Measurements from ENCODE around the gene HMGA1. TPM values are rescaled to one million over a fixed set of nuclear protein-coding genes. Genes with fewer than 3 reads are reported as not detected.
A peak's percentile ranks its signal among the peaks of the same experiment; 100 is the strongest.

Gene HMGA1, protein sequence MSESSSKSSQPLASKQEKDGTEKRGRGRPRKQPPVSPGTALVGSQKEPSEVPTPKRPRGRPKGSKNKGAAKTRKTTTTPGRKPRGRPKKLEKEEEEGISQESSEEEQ
- 271 and 415 TPM in 2 replicates for total RNA-seq

DNA sequence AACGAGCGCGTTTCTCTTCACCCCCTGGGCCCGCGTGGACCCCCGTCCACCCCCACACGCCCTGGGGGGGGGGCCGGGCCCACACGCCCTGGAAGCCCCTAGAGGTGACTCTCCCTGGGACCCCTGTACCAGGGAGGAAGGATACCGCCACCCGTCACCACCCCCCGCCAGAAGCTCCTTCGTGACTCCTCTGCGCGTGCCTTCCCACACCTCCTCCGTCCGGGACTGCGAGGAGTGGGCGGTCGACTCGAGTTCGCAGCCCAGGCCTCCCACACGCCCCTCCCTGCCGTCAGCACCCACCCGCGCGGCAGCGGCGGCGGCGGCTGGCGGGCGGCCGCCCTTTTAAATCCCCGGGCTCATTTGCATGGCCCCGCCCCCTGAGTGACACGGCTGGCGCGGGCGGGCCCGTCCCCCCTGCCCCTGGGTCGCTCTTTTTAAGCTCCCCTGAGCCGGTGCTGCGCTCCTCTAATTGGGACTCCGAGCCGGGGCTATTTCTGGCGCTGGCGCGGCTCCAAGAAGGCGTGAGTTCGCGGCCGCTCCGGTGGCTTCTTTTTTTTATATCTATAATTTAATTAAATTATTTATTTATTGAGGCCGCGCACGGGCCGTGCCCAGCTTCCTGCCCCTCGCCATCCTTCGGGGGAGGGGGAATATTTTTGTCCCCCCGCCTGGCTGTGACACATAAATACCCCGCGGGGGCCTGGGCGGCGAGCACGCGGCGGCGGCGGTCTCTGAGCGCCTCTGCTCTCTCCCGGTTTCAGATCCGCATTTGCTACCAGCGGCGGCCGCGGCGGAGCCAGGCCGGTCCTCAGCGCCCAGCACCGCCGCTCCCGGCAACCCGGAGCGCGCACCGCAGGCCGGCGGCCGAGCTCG lies at the start of gene HMGA1:
TSS of gene HMGA1 (plus strand) at position 431 of the 873 bp plus-strand sequence. CDS start 3,908 bp downstream, outside the sequence.
- peak; percentile 56 for DNase-seq (ENCODE audit: low read depth, low spot score)

DNA sequence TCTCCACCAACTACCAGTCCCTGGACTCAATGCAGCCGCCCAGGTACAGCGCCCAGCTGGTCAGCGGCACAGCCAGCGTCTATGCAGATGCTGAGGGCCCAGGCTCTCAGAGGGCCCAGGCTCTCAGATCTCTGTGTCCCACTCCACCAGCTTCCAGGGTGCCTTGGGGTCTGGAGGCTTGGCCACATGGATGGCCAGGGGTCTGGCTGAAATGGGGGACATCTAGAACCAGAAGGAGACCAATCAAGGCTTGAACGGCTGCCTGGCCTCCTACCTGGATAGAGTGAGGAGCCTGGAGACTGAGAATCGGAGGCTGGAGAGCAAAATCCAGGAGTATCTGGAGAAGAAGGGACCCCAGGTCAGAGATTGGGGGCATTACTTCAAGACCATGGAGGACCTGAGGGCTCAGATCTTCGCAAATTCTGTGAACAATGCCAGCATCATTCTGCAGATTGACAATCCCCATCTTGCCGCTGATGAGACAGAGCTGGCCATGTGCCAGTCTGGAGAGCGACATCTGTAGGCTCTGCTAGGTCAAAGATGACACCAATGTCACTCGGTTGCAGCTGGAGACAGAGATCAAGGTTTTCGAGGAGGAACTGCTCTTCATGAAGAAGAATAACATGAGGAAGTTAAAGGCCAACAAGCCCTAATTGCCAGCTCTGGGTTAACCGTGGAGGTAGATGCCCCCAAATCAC lies 46.7 kb upstream of the HMGA1 start:
- DNase-seq (ENCODE audit: low read depth, low spot score), result no peak

DNA sequence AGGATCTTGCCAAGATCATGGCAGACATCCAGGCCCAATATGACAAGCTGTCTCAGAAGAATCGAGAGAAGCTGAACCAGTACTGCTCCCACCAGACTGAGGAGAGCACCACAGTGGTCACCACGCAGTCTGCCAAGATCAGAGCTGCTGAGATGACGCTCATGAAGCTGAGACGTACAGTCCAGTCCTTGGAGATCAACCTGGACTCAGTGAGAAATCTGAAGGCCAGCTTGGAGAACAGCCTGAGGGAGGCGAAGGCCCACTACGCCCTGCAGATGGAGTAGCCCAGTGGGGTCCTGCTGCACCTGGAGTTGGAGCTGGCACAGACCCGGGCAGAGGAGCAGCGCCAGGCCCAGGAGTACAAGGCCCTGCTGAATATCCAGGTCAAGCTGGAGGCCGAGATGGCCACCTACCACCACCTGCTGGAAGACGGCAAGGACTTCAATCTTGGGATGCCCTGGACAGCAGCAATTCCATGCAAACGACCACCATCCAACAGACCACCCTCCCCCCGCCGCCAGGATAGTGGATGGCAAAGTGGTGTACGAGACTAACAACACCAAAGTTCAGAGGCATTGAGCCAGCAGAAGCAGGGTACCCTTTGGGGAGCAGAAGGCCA lies 46.1 kb upstream of the HMGA1 start:
- no peak for DNase-seq (ENCODE audit: low read depth, low spot score)

DNA sequence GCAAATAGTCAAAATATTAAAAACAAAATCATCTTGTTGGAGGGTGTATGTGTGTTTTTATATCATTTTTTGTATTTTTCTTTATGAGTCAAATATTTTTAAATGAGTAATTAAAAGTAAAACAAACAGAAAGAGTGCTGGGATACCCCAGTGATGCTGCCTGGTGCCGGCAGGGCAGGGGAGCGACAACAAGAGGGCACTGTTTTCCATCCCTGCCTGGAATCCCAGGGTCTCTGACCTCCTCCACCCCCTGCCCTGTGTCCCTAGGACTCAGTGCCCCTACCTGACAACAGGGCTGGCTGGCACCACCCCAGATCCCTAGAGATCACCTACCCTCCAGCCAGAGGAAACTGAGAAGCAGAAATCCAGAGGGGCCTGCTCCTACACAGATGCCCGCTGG lies 41.9 kb upstream of the HMGA1 start:
- no peak for DNase-seq (ENCODE audit: low read depth, low spot score)

DNA sequence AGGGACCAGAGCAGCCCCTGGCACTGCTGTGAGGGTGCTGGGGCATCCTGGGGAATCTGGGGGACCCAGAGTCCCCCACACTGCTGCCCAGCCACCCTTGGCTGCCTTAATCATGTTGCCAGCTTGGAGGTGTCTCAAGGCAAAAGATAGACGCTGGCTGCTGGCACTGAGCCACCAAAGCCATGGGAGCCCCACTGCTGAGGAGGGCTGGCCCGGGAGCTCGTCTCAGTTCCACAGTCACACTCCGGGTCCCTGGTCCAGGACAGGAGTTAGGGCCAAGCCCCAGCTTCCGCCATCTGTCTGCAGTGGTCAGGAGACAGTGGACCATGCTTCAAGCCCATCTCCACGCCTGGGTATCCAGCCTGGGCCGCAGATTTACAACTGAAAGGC lies 41.0 kb upstream of the HMGA1 start:
- no peak for DNase-seq (ENCODE audit: low read depth, low spot score)

DNA sequence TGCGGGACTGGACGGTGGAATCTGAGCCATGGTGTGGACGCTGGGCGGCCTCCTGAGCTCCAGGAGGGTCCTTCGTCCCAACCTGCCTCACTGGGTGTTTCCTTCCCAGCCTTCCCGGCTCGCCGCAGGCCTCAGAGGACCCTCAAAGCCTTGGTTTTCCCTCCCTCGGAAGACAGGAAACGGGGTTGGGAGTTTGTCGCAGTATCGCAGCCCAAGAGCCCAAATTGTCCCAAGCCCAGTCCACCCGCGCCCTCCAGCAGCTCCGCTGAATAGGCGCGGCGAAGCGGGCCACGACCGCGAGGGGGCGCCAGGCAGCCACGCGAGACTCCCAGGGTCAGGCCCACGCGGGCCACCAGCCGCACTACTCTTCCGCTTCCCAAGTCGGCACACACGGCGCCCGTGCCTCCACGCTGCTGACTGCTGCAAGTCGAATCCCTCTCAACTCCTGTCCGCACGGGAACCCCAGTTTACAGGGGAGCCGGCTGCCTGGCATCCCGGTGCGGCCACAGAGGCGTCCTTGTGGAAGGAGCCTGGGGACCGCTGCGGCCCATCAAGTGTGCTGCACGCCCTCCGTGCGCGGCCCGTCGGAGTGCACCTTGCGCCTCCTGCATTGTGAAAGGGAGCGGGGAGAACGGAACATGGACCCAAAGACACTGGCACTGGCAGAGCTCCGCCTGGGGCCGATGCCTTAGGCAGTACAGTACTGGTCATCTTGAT lies 40.4 kb upstream of the HMGA1 start:
- DNase-seq (ENCODE audit: low read depth, low spot score), result peak; percentile 11

DNA sequence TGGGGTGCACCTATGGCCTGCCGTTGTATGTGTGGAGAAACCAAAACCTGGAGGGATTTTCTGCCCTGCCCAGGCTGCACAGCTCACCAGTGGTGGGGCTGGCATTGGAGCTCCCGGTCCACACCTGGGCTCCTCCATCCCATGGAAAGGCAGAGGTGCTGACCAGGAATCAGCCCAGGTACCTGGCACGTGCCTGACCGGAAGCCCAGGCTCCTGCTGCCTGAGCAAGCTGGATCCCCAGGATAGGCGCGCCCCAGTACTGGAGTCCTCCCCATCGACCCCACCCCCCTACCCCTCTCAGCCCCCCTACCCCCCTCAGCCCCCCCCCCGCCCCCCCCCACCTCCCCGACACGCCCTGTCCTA lies 39.9 kb upstream of the HMGA1 start:
- DNase-seq (ENCODE audit: low read depth, low spot score), result no peak

DNA sequence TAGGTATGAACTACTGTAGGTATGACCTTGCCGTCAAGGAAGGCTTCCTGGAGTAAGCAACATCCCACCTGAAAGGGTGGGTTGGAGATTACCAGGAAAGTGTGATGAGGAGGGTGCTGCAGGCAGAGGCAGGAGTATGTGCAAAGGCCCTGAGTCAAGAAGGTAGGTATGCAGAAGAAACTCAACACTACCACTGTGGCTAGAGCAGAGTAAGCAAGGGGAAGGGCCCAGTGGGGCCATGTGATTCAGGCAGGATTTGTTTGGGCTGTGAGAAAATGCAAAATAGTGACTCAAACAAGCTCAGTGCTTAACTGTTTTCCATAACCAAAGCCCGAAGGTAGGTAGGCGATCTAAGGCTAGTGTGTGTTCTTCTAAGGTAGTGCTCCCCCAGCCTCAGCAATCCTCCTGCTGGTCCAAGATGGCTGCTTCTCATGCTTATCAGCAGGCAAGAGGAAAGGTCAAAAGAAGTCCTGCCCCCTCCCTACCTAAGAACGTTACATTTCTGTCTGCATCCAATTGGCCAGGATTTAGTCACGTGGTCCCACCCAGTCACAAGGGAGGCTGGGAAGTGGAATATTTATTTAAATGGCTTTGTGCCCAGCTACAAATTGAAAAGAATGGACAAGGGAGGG lies 36.2 kb upstream of the HMGA1 start:
- no peak for DNase-seq (ENCODE audit: low read depth, low spot score)

DNA sequence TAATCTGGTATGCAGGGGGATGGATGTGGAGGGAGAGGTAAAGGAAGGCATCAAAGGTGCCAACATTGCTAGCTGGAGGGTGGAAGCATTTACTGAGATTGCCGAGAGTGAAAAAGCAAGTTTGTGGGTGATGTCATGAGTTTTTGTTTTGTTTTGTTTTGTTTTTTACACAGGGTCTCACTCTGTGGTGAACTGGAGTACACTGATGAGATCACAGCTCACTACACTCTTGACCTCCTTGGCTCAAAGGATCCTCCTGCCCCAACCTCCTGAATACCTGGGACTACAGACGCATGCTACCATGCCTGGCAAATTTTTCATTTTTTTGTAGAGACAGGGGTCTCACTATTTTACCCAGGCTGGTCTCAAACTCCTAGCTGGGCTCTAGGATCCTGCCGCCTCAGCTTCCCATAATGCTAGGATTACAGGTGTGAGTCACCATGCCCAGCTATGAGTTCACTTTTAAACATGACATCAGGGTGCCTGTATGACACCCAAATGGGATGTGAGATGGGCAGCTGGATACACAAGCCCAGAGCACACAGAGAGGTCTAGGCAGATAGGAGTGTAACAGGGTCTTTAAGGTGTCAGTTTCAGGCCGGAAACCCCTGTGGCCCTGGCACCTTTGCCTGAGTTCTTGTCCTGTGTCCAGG lies 35.1 kb upstream of the HMGA1 start:
- DNase-seq (ENCODE audit: low read depth, low spot score), result no peak

DNA sequence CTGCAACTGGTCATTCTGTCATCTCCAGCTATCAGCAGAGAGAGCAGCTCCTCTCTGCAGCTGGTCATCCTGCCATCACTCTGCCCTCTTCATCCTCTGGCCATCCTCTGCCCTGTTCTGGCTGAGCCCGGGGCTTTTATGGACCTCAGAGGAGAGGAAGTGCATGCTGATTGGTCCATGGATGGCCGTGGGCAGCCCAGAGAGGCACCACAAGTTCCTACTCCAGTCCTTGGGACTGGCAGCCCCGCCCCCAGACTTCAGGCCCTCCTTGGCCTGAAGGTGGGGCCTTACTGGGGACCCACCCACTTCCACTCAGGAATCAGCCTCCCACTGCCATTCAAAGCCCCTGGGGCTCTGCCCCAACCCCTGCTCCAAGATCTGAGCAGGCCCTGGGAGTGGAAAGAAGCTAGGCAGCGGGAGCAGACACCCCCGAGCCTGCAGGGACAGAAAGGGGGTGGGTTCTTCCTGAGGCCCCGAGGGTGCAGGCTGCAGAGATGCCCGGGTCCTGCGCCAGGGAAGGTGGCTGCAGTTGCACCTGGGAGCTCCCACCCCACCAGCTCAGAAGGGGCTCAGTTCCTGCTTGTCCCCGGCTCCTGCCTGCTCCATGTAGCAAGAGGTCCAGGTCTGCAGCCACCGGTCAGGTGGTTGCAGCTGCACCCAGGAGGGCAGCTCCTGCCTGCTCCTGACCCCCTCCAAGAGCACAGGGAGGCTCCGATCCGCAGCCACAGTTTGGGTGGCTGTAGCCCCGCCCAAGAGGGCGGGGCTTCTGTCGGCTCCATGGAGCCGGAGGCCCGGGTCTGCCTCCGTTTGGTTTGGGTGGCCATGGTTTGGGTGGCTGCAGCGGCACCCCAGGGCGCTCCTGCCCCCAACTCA lies 34.1 kb upstream of the HMGA1 start:
- no peak for DNase-seq (ENCODE audit: low read depth, low spot score)

DNA sequence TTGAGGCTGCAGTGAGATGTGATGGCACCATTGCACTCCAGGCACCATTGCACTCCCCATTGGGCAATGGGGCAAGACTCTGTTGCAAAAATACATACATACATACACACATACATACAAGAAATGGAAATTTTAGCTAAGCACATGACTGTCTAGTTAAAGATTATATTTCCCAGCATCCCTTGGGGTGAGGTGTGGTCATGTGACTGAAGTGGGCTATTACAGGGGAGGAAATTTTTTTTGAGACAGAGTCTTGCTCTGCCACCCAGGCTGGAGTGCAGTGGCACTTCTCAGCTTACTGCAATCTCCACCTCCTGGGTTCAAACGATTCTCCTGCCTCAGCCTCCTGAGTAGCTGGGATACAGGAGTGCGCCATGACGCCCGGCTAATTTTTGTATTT lies 32.0 kb upstream of the HMGA1 start:
- no peak for DNase-seq (ENCODE audit: low read depth, low spot score)

DNA sequence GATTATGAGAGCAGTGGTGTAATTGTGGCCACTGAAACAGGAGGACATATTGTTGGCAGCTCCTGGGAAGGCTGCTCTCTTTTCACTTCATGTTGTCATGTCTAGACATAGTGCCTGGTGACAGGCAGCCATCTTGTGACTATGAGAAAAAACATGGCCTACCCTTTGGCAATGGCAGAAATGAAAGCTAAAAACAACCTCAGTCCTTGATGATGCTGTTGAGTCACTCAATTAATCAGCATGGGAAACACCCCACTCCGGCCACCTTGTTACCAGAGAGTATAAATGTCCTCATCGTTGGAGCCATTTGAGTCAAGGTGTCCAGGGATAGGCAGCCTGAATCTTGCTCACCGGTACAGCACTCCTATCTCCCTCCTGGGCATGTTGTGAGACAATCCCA lies 31.2 kb upstream of the HMGA1 start:
- no peak for DNase-seq (ENCODE audit: low read depth, low spot score)

DNA sequence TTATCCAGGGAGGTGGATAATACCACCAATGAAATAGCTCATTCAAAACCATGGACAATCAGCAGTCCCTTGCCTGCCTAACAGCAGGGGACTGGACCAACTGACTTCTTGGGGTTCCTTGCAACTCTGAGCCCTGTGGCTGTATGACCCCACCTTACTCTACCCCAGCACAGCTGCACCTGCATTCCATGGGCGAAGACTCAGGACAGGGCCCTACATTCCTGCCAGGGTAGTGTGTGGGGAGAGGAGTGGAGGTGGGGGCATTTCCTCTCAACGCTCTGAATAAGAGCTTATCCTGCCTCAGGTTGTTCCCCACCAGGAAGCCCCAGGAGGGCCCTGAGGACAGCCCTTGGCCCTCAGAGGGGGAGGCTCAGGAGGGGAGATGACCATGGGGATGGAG lies 30.8 kb upstream of the HMGA1 start:
- DNase-seq (ENCODE audit: low read depth, low spot score), result no peak

DNA sequence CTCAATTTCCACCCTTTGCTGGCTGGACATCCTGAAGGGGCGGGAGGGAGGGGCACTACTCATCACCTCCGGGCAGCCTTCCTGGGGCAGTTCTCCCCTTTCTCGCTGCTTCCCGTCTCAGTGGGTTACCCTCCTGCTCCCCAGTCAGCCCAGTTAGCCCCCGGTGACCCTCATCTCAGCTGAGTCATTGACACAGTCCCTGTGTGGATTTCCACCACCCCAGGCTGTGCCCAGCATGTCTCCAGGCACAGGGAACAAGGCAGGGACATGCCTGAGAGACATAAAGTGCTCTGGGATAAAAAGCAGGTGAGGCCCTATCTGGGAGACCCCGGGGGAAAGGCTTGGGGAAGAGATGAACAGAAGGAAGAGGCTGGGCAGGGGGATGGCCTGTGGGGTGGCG lies 29.9 kb upstream of the HMGA1 start:
- no peak for DNase-seq (ENCODE audit: low read depth, low spot score)

DNA sequence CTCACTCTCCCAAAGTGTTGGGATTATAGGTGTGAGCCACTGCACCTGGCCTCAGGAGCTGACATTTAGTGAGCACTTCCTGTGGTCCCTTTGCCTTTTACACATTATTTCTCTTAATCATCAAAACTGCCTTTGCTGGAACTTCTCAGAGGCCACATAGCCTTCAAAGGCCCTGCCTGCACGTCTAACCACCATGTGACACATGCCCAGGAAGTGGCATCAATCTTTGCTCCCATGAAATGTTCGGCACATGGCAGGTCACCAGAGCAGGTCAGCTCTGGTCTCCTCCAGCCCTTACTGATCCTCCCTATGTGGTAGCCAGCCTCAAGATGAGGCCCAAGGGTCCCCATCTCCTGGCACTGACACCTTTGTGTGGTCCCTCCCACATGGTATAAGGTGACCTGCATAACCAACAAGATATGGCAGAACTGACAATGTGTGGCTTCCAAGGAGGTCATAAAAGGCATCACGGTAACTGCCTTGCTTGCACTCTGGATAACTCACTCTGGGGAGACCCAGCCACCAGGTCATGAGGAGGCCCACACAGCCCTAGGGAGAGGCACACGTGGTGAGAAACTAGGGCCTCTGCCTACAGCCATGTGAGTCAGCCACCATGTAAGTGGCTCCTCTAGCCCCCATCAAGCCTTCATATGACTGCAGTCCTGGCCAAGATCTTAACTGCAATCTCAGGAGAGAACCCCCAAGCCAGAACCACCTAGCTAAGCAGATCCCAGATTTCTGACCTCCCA lies 28.8 kb upstream of the HMGA1 start:
- DNase-seq (ENCODE audit: low read depth, low spot score), result no peak

DNA sequence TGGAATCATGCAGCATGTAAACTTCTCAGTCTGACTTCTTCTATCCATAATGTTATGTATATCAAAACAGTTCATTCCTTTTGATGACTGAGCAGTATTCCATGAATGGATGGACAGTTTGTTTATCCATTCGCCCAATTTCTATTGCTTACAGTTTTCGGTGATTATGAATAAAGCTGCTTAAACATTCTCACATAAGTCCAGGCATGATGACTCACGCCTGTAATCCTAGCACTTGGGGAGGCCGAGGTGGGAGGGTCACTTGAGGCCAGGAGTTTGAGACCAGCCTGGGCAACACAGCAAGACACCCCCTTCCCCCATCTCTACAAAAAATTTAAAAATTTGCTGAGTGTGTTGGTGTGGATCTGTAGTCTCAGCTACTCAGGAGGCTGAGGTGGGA lies 22.9 kb upstream of the HMGA1 start:
- no peak for DNase-seq (ENCODE audit: low read depth, low spot score)

DNA sequence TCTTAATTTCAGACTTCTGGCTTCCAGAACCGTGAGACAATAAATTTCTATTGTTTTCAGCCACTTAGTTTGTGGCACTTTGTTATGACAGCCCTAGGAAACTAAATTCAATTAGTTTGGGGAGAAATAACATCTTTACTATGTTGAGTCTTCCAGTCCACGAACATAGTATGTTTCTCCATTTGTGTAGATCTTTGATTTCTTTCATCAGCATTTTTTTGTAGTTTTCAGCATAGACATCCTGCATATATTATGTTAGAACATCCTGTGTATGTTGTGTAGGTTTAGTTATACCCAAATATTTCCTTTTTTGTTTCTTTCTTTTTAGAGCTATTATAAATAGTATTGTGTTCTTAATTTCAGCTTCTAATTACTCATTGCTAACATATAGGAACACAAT lies 18.0 kb upstream of the HMGA1 start:
- no peak for DNase-seq (ENCODE audit: low read depth, low spot score)

DNA sequence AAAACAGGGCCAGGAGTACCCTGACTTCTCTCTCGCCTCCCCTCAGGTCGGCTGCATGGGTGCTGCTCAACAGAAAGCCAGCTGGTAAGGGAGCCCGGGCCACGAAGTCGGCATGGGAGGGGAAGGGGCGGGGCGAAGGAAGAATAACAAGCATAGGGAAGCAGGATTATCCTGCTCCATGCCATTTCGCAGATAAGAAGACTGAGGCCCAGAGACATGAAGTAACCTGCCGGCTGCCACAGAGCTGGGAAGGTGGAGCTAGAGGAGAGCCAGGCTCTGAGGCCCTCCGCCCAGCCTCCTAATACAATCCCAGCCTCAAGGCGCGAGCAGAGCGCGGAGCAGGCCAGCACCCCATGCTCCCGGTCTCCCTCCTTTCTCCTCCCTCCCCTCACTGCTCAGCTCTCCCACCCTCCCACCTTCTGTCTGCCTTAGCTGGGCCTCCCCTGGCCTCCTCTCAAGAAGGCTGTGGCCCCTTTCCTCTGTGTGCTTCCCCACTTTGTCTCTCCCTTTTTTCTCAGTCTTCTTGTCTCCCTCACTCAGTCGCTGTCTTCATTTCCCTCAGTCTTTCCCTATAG lies 13.2 kb upstream of the HMGA1 start:
- DNase-seq (ENCODE audit: low read depth, low spot score), result no peak
